Measurements from ENCODE around the gene PDGFD. TPM values are rescaled to one million over a fixed set of nuclear protein-coding genes. Genes with fewer than 3 reads are reported as not detected.

Gene PDGFD
- total RNA-seq, 1 donor from 2014 or later, result 3.9 TPM

GRCh38 chr11:103878646-103879045 is 285.3 kb downstream of the PDGFD start:
- TF ChIP-seq, protein P1, sequence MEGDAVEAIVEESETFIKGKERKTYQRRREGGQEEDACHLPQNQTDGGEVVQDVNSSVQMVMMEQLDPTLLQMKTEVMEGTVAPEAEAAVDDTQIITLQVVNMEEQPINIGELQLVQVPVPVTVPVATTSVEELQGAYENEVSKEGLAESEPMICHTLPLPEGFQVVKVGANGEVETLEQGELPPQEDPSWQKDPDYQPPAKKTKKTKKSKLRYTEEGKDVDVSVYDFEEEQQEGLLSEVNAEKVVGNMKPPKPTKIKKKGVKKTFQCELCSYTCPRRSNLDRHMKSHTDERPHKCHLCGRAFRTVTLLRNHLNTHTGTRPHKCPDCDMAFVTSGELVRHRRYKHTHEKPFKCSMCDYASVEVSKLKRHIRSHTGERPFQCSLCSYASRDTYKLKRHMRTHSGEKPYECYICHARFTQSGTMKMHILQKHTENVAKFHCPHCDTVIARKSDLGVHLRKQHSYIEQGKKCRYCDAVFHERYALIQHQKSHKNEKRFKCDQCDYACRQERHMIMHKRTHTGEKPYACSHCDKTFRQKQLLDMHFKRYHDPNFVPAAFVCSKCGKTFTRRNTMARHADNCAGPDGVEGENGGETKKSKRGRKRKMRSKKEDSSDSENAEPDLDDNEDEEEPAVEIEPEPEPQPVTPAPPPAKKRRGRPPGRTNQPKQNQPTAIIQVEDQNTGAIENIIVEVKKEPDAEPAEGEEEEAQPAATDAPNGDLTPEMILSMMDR (IDR thresholded peaks at IDR 0.05), result no peak
- ATAC-seq, result no peak
- Histone ChIP-seq H3K27me3 (ENCODE audit: low read depth) (no peaks in the 10 kb centered on the region), H3K36me3 (no peaks in the 10 kb centered on the region), H3K4me3 (no peak overlapping the region), H3K9me3 (no peaks in the 10 kb centered on the region), H3K4me1 (no peaks in the 10 kb centered on the region), H3K27ac (no peak overlapping the region)
- no peak for DNase-seq
- intact Hi-C loops (cut with DNase I), result no loop called here

DNA sequence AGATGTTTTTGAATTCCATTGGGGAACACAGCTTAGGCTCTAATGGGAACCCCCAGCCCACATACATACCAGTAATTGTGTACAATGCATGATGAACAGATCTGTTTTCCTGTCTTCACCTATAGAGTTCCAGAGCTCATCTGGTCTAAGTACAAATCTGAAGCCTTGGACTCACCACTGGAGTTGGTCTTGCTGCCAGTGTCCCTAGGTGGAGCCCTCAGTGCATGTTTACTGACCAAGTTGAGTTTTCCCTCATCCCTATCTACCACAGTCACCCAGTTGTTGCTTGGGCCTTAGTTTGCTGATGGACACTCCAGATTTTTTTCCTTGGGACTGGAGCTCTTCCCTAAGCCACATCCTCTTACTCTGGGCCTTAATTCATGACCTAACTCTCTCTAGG is 286.7 kb downstream of the PDGFD start:
- no peaks in the 10 kb centered on the region for H3K4me1 ChIP-seq
- TF ChIP-seq, protein P1 (IDR thresholded peaks at IDR 0.05), result no peak
- intact Hi-C loops (cut with DNase I), result no loop called here
- no peak for ATAC-seq
- no peak for DNase-seq
- no peak overlapping the region for H3K27ac ChIP-seq
- no peaks in the 10 kb centered on the region for H3K36me3 ChIP-seq
- H3K27me3 ChIP-seq (ENCODE audit: low read depth), result no peaks in the 10 kb centered on the region
- no peaks in the 10 kb centered on the region for H3K9me3 ChIP-seq
- no peak overlapping the region for H3K4me3 ChIP-seq

GRCh38 chr11:103875855-103876510 is 288.0 kb downstream of the PDGFD start:
- Histone ChIP-seq H3K4me3 (no peak overlapping the region), H3K27me3 (ENCODE audit: low read depth) (no peaks in the 10 kb centered on the region), H3K4me1 (no peaks in the 10 kb centered on the region), H3K27ac (no peak overlapping the region), H3K36me3 (no peaks in the 10 kb centered on the region), H3K9me3 (no peaks in the 10 kb centered on the region)
- TF ChIP-seq, protein P1 (IDR thresholded peaks at IDR 0.05), result no peak
- ATAC-seq, result no peak
- intact Hi-C loops (cut with DNase I), result no loop called here
- no peak for DNase-seq

- DNase-seq (no peak), ATAC-seq (no peak)
- H3K4me1 ChIP-seq, result peaks cover 6% of the 10 kb centered on the region
- H3K4me3 ChIP-seq, result no peak overlapping the region
- H3K36me3 ChIP-seq, result no peaks in the 10 kb centered on the region
- intact Hi-C loops (cut with DNase I), result no loop called here
- TF ChIP-seq, protein P1 (IDR thresholded peaks at IDR 0.05), result no peak
- H3K27ac ChIP-seq, result no peak overlapping the region
- no peaks in the 10 kb centered on the region for H3K9me3 ChIP-seq
- no peaks in the 10 kb centered on the region for H3K27me3 ChIP-seq (ENCODE audit: low read depth)
Observed at GRCh38 chr11:103872748-103873147, 291.2 kb downstream of the PDGFD start.

GRCh38 chr11:103871923-103872551 is 291.9 kb downstream of the PDGFD start:
- intact Hi-C loops (cut with DNase I), result no loop called here
- DNase-seq (no peak), ATAC-seq (no peak)
- H3K4me3 ChIP-seq, result no peak overlapping the region
- no peaks in the 10 kb centered on the region for H3K36me3 ChIP-seq
- no peaks in the 10 kb centered on the region for H3K9me3 ChIP-seq
- TF ChIP-seq, protein P1 (IDR thresholded peaks at IDR 0.05), result no peak
- H3K27ac ChIP-seq, result no peak overlapping the region
- H3K27me3 ChIP-seq (ENCODE audit: low read depth), result no peaks in the 10 kb centered on the region
- peaks cover 6% of the 10 kb centered on the region for H3K4me1 ChIP-seq

Measured in lower lobe of right lung (tissue), 2 donors.